ENCODE results near the gene TIMM22.

TIMM22 gene

GRCh38 chr17:1029922-1030644, 33.2 kb downstream of the TIMM22 start:
- Histone ChIP-seq H3K9me3 (ENCODE audit: control insufficient read depth, low read depth, low read length) (no peaks in the 10 kb centered on the region), H3K27ac (ENCODE audit: low read length) (no peak overlapping the region), H3K27me3 (ENCODE audit: control insufficient read depth, insufficient read depth, low read length) (peaks cover 28% of the 10 kb centered on the region), H3K9ac (ENCODE audit: low read length) (no peak overlapping the region), H3K4me3 (ENCODE audit: low read length) (no peak overlapping the region), H3K36me3 (ENCODE audit: control insufficient read depth, low read depth, low read length) (no peaks in the 10 kb centered on the region), H3K4me1 (ENCODE audit: control insufficient read depth, low read depth, low read length) (peaks cover 9% of the 10 kb centered on the region)

- Histone ChIP-seq H3K9ac (ENCODE audit: low read length) (no peak overlapping the region), H3K9me3 (ENCODE audit: control insufficient read depth, low read depth, low read length) (no peaks in the 10 kb centered on the region), H3K4me1 (ENCODE audit: control insufficient read depth, low read depth, low read length) (peaks cover 9% of the 10 kb centered on the region), H3K27me3 (ENCODE audit: control insufficient read depth, insufficient read depth, low read length) (peaks cover 28% of the 10 kb centered on the region), H3K36me3 (ENCODE audit: control insufficient read depth, low read depth, low read length) (no peaks in the 10 kb centered on the region), H3K27ac (ENCODE audit: low read length) (no peak overlapping the region), H3K4me3 (ENCODE audit: low read length) (peak overlapping the region; percentile 21)
Observed at GRCh38 chr17:1030684-1031532, 34.0 kb downstream of the TIMM22 start.

- no peak overlapping the region for H3K9ac ChIP-seq (ENCODE audit: low read length)
- no peak overlapping the region for H3K27ac ChIP-seq (ENCODE audit: low read length)
- H3K4me3 ChIP-seq (ENCODE audit: low read length), result peak overlapping the region; percentile 69
- no peaks in the 10 kb centered on the region for H3K36me3 ChIP-seq (ENCODE audit: control insufficient read depth, low read depth, low read length)
- peaks cover 9% of the 10 kb centered on the region for H3K4me1 ChIP-seq (ENCODE audit: control insufficient read depth, low read depth, low read length)
- no peaks in the 10 kb centered on the region for H3K9me3 ChIP-seq (ENCODE audit: control insufficient read depth, low read depth, low read length)
- H3K27me3 ChIP-seq (ENCODE audit: control insufficient read depth, insufficient read depth, low read length), result peaks cover 28% of the 10 kb centered on the region
Observed at GRCh38 chr17:1031711-1032110, 34.8 kb downstream of the TIMM22 start.

- Histone ChIP-seq H3K27ac (ENCODE audit: low read length) (no peak overlapping the region), H3K4me3 (ENCODE audit: low read length) (peak overlapping the region; percentile 69), H3K36me3 (ENCODE audit: control insufficient read depth, low read depth, low read length) (no peaks in the 10 kb centered on the region), H3K9me3 (ENCODE audit: control insufficient read depth, low read depth, low read length) (no peaks in the 10 kb centered on the region), H3K9ac (ENCODE audit: low read length) (no peak overlapping the region), H3K27me3 (ENCODE audit: control insufficient read depth, insufficient read depth, low read length) (peaks cover 28% of the 10 kb centered on the region), H3K4me1 (ENCODE audit: control insufficient read depth, low read depth, low read length) (peaks cover 9% of the 10 kb centered on the region)
Observed at GRCh38 chr17:1032391-1032790, 35.5 kb downstream of the TIMM22 start.

- Histone ChIP-seq H3K27ac (ENCODE audit: low read length) (no peak overlapping the region), H3K4me3 (ENCODE audit: low read length) (no peak overlapping the region), H3K9me3 (ENCODE audit: control insufficient read depth, low read depth, low read length) (no peaks in the 10 kb centered on the region), H3K9ac (ENCODE audit: low read length) (no peak overlapping the region), H3K4me1 (ENCODE audit: control insufficient read depth, low read depth, low read length) (peaks cover 9% of the 10 kb centered on the region), H3K27me3 (ENCODE audit: control insufficient read depth, insufficient read depth, low read length) (peaks cover 28% of the 10 kb centered on the region), H3K36me3 (ENCODE audit: control insufficient read depth, low read depth, low read length) (no peaks in the 10 kb centered on the region)
Observed at GRCh38 chr17:1033503-1033902, 36.6 kb downstream of the TIMM22 start.

GRCh38 chr17:1034652-1035210, 37.8 kb downstream of the TIMM22 start:
- H3K9ac ChIP-seq (ENCODE audit: low read length), result no peak overlapping the region
- no peak overlapping the region for H3K27ac ChIP-seq (ENCODE audit: low read length)
- no peak overlapping the region for H3K4me3 ChIP-seq (ENCODE audit: low read length)
- H3K4me1 ChIP-seq (ENCODE audit: control insufficient read depth, low read depth, low read length), result peaks cover 9% of the 10 kb centered on the region
- H3K9me3 ChIP-seq (ENCODE audit: control insufficient read depth, low read depth, low read length), result no peaks in the 10 kb centered on the region
- peaks cover 28% of the 10 kb centered on the region for H3K27me3 ChIP-seq (ENCODE audit: control insufficient read depth, insufficient read depth, low read length)
- H3K36me3 ChIP-seq (ENCODE audit: control insufficient read depth, low read depth, low read length), result no peaks in the 10 kb centered on the region

GRCh38 chr17:1035546-1036170, 38.7 kb downstream of the TIMM22 start:
- no peaks in the 10 kb centered on the region for H3K9me3 ChIP-seq (ENCODE audit: control insufficient read depth, low read depth, low read length)
- H3K36me3 ChIP-seq (ENCODE audit: control insufficient read depth, low read depth, low read length), result no peaks in the 10 kb centered on the region
- peaks cover 9% of the 10 kb centered on the region for H3K4me1 ChIP-seq (ENCODE audit: control insufficient read depth, low read depth, low read length)
- H3K9ac ChIP-seq (ENCODE audit: low read length), result no peak overlapping the region
- H3K4me3 ChIP-seq (ENCODE audit: low read length), result no peak overlapping the region
- peaks cover 26% of the 10 kb centered on the region for H3K27me3 ChIP-seq (ENCODE audit: control insufficient read depth, insufficient read depth, low read length)
- no peak overlapping the region for H3K27ac ChIP-seq (ENCODE audit: low read length)

GRCh38 chr17:1036171-1036844, 39.4 kb downstream of the TIMM22 start:
- no peaks in the 10 kb centered on the region for H3K36me3 ChIP-seq (ENCODE audit: control insufficient read depth, low read depth, low read length)
- H3K27me3 ChIP-seq (ENCODE audit: control insufficient read depth, insufficient read depth, low read length), result peaks cover 20% of the 10 kb centered on the region
- H3K9me3 ChIP-seq (ENCODE audit: control insufficient read depth, low read depth, low read length), result no peaks in the 10 kb centered on the region
- no peak overlapping the region for H3K4me3 ChIP-seq (ENCODE audit: low read length)
- H3K27ac ChIP-seq (ENCODE audit: low read length), result no peak overlapping the region
- H3K4me1 ChIP-seq (ENCODE audit: control insufficient read depth, low read depth, low read length), result peaks cover 9% of the 10 kb centered on the region
- no peak overlapping the region for H3K9ac ChIP-seq (ENCODE audit: low read length)

- H3K36me3 ChIP-seq (ENCODE audit: control insufficient read depth, low read depth, low read length), result no peaks in the 10 kb centered on the region
- H3K27ac ChIP-seq (ENCODE audit: low read length), result no peak overlapping the region
- peaks cover 20% of the 10 kb centered on the region for H3K27me3 ChIP-seq (ENCODE audit: control insufficient read depth, insufficient read depth, low read length)
- H3K4me1 ChIP-seq (ENCODE audit: control insufficient read depth, low read depth, low read length), result peaks cover 9% of the 10 kb centered on the region
- H3K9ac ChIP-seq (ENCODE audit: low read length), result no peak overlapping the region
- H3K4me3 ChIP-seq (ENCODE audit: low read length), result no peak overlapping the region
- H3K9me3 ChIP-seq (ENCODE audit: control insufficient read depth, low read depth, low read length), result no peaks in the 10 kb centered on the region
Observed at GRCh38 chr17:1036845-1037237, 39.9 kb downstream of the TIMM22 start.

- Histone ChIP-seq H3K36me3 (ENCODE audit: control insufficient read depth, low read depth, low read length) (no peaks in the 10 kb centered on the region), H3K27me3 (ENCODE audit: control insufficient read depth, insufficient read depth, low read length) (peaks cover 16% of the 10 kb centered on the region), H3K4me1 (ENCODE audit: control insufficient read depth, low read depth, low read length) (peaks cover 5% of the 10 kb centered on the region), H3K27ac (ENCODE audit: low read length) (no peak overlapping the region), H3K4me3 (ENCODE audit: low read length) (no peak overlapping the region), H3K9me3 (ENCODE audit: control insufficient read depth, low read depth, low read length) (no peaks in the 10 kb centered on the region), H3K9ac (ENCODE audit: low read length) (no peak overlapping the region)
Observed at GRCh38 chr17:1037238-1037879, 40.4 kb downstream of the TIMM22 start.
